Astrocyte (in vitro differentiated cells and primary cell): ENCODE results near the gene BFSP2.

Experiments used
- EZH2 ChIP-seq: IDR thresholded peaks from 2 replicates; pipeline ENCODE4 v1.6.1; 2012; ENCODE audit warnings: mild to moderate bottlenecking, low read length, inconsistent platforms; ENCODE audit not compliant: insufficient read depth
- TF ChIP-seq, protein P1 (sequence below): IDR thresholded peaks from 2 replicates; pipeline ENCODE4 v1.5.1; 2011; ENCODE audit warnings: low read depth, mild to moderate bottlenecking, inconsistent platforms, low read length, moderate library complexity; ENCODE audit not compliant: insufficient read depth

DNA sequence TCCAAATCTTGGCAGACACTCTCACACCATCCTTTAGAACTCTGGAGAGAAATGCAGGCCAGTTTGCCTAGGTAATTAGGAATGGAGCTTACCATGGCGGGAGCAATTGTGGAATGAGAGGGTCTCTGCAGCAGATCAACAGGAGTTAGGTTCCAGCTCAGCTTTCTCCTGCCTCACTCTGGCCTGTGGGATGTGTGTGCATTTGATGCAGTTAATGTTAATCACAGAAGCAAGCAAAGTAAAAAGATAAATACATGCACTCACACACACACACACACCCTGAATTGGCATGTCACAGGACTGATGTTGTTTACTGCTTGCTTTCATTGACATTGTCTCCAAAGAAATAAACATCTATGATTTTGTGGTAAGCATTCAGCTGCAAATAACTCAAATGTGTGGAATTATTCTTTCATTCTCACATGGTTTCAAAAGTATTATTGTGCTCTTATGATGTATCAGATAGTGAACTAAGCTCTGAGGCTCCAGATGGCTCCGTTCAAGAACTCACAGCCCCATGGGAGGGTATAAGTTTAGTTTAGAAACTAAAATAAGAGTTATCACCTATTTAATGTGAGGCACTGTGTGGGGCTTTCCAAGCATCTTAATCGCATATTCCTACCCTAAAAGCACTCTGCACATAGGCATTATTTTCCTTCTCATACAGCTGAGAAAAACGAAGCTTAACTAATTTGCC lies 31.3 kb upstream of the BFSP2 start:
- no peak for TF ChIP-seq EZH2
- TF ChIP-seq, protein P1, sequence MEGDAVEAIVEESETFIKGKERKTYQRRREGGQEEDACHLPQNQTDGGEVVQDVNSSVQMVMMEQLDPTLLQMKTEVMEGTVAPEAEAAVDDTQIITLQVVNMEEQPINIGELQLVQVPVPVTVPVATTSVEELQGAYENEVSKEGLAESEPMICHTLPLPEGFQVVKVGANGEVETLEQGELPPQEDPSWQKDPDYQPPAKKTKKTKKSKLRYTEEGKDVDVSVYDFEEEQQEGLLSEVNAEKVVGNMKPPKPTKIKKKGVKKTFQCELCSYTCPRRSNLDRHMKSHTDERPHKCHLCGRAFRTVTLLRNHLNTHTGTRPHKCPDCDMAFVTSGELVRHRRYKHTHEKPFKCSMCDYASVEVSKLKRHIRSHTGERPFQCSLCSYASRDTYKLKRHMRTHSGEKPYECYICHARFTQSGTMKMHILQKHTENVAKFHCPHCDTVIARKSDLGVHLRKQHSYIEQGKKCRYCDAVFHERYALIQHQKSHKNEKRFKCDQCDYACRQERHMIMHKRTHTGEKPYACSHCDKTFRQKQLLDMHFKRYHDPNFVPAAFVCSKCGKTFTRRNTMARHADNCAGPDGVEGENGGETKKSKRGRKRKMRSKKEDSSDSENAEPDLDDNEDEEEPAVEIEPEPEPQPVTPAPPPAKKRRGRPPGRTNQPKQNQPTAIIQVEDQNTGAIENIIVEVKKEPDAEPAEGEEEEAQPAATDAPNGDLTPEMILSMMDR: no peak
